ENCODE measurements around the gene CCDC50.

- TF ChIP-seq, protein P1, sequence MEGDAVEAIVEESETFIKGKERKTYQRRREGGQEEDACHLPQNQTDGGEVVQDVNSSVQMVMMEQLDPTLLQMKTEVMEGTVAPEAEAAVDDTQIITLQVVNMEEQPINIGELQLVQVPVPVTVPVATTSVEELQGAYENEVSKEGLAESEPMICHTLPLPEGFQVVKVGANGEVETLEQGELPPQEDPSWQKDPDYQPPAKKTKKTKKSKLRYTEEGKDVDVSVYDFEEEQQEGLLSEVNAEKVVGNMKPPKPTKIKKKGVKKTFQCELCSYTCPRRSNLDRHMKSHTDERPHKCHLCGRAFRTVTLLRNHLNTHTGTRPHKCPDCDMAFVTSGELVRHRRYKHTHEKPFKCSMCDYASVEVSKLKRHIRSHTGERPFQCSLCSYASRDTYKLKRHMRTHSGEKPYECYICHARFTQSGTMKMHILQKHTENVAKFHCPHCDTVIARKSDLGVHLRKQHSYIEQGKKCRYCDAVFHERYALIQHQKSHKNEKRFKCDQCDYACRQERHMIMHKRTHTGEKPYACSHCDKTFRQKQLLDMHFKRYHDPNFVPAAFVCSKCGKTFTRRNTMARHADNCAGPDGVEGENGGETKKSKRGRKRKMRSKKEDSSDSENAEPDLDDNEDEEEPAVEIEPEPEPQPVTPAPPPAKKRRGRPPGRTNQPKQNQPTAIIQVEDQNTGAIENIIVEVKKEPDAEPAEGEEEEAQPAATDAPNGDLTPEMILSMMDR (conservative IDR thresholded peaks at IDR 0.05; ENCODE audit: low read length) = no peak
- TF ChIP-seq EZH2phosphoT487 (IDR thresholded peaks at IDR 0.05; ENCODE audit: borderline replicate concordance) = no peak
Measured at GRCh38 chr3:191391861-191392808, 62.9 kb downstream of the CCDC50 start.

Data from Loucy (cell line).